Naive thymus-derived CD4-positive, alpha-beta T cell (primary cell): ENCODE data around the gene AOPEP. TPM values are rescaled to one million over a fixed set of nuclear protein-coding genes. Genes with fewer than 3 reads are reported as not detected.
"Not testable (repeated sequence)": the region's sequence is repeated elsewhere in the genome, so short reads cannot be mapped to it uniquely, and the experiment has no call there.

Source experiments
- ATAC-seq: fragments of 150-1000 bp; cut with Tn5 transposase; 2 replicates; pipeline ENCODE4 v1.10.0; 2021; ENCODE audit warnings: mild to moderate bottlenecking, moderate library complexity
- CTCF ChIA-PET: fragments of 350-600 bp; sonication (Branson Sonifier 250); formaldehyde crosslinking; loops from one replicate; lab custom pipeline; 2021; ENCODE audit warnings: antibody characterized with exemption; lab: Charles Lee
- POLR2A ChIA-PET: fragments of 350-600 bp; sonication (Branson Sonifier 250); formaldehyde crosslinking; loops from one replicate; lab custom pipeline; 2021; ENCODE audit warnings: antibody characterized with exemption, inconsistent platforms; lab: Charles Lee
- DNase-seq, 9 donors: peaks; one replicate each; pipeline versions ENCODE4 v3.0.0 to v3.0.0-alpha.2; 2020 to 2022; ENCODE audit warnings: mixed read lengths in 1 of 9
- H3K27ac ChIP-seq: one replicate; pipeline ENCODE4 v1.7.0; 2013; ENCODE audit warnings: mild to moderate bottlenecking, low read depth, low read length, moderate library complexity
- H3K27me3 ChIP-seq, 2 donors: one replicate each; pipeline ENCODE4 v1.7.0; 2013; ENCODE audit warnings: low read length in 2 of 2, mild to moderate bottlenecking in 2 of 2, moderate library complexity in 2 of 2; ENCODE audit not compliant: control insufficient read depth in 2 of 2, insufficient read depth in 2 of 2
- H3K36me3 ChIP-seq, 3 experiments: 1 replicate in 2 of 3; 2 replicates in 1 of 3; pipeline ENCODE4 v1.7.0; 2013; ENCODE audit warnings: low read length in 3 of 3, mild to moderate bottlenecking in 3 of 3, moderate library complexity in 1 of 3; ENCODE audit not compliant: insufficient read depth in 3 of 3, control insufficient read depth in 2 of 3
- H3K4me1 ChIP-seq, 2 donors: one replicate each; pipeline ENCODE4 v1.7.0; 2013; ENCODE audit warnings: low read length in 2 of 2, mild to moderate bottlenecking in 2 of 2, moderate library complexity in 1 of 2; ENCODE audit not compliant: control insufficient read depth in 2 of 2, insufficient read depth in 2 of 2
- H3K4me3 ChIP-seq: 2 replicates; pipeline ENCODE4 v1.7.0; 2013; ENCODE audit warnings: mild to moderate bottlenecking, low read length
- H3K9me3 ChIP-seq, 3 experiments: 1 replicate in 2 of 3; 2 replicates in 1 of 3; pipeline ENCODE4 v1.7.0; 2013; ENCODE audit warnings: low read length in 3 of 3; ENCODE audit not compliant: control insufficient read depth in 2 of 3
- H3K27ac Mint-ChIP-seq, 9 donors: one replicate each; pipeline ENCODE4 v1.8.0; 2020 to 2022; ENCODE audit warnings: mixed read lengths in 9 of 9, mild to moderate bottlenecking in 8 of 9, moderate library complexity in 5 of 9, inconsistent platforms in 2 of 9
- H3K27me3 Mint-ChIP-seq, 5 donors: one replicate each; pipeline ENCODE4 v1.8.0; 2021 to 2022; ENCODE audit warnings: mixed read lengths in 5 of 5, mild to moderate bottlenecking in 1 of 5
- H3K36me3 Mint-ChIP-seq, 5 donors: one replicate each; pipeline ENCODE4 v1.8.0; 2020 to 2022; ENCODE audit warnings: mixed read lengths in 5 of 5, mild to moderate bottlenecking in 3 of 5, inconsistent platforms in 1 of 5
- H3K4me1 Mint-ChIP-seq, 7 donors: one replicate each; pipeline ENCODE4 v1.8.0; 2020 to 2022; ENCODE audit warnings: mixed read lengths in 7 of 7, mild to moderate bottlenecking in 3 of 7, inconsistent platforms in 1 of 7
- H3K4me3 Mint-ChIP-seq, 10 donors: one replicate each; pipeline ENCODE4 v1.8.0; 2020 to 2022; ENCODE audit warnings: mild to moderate bottlenecking in 10 of 10, mixed read lengths in 10 of 10, moderate library complexity in 6 of 10, inconsistent platforms in 2 of 10
- H3K9me3 Mint-ChIP-seq, 11 donors: one replicate each; pipeline ENCODE4 v1.8.0; 2020 to 2022; ENCODE audit warnings: mixed read lengths in 11 of 11, mild to moderate bottlenecking in 4 of 11, inconsistent platforms in 1 of 11, moderate library complexity in 1 of 11
- intact Hi-C, 2 donors: fragments of 100-400 bp; cut with micrococcal nuclease; formaldehyde crosslinking; loops; one replicate each; pipeline ENCODE4 v1.15.1; 2023
- polyA plus RNA-seq, 2 donors: library from polyadenylated mRNA; unstranded; fragments of 300-500 nt; fragmentation: Illumina TruSeq; gene quantifications; one replicate each; pipeline ENCODE4 v1.2.3, GENCODE V29; 2021
- total RNA-seq, 6 experiments: library from RNA in 5 of 6; stranded (reverse) in 5 of 6; gene quantifications; 1 replicate in 5 of 6; 2 replicates in 1 of 6; pipeline ENCODE4 v1.2.3 and lab custom pipeline; 2021 to 2026

AOPEP gene
- total and polyA plus RNA-seq, 7 experiments from 2014 or later, result 5.7 to 19.0 (median 13.6) TPM

GRCh38 chr9:94934816-94935328, 208.4 kb downstream of the AOPEP start:
- Histone ChIP-seq H3K36me3 (no peaks in the 10 kb centered on the region), H3K4me3 (no peak overlapping the region), H3K27ac (no peak overlapping the region), H3K9me3 (no peaks in the 10 kb centered on the region), H3K4me1 (no peaks in the 10 kb centered on the region), H3K27me3 (no peaks in the 10 kb centered on the region)
- no peaks in the 10 kb centered on the region for H3K27me3 Mint-ChIP-seq
- ATAC-seq (no peak), DNase-seq (no peak)
- CTCF ChIA-PET, result no interaction called here
- peak overlapping the region in 2 of 9 donors; percentile 27 to 41 for H3K27ac Mint-ChIP-seq
- H3K4me1 Mint-ChIP-seq, result peaks cover 0 to 7% (median 0%) of the 10 kb centered on the region in 7 donors
- peaks cover 6 to 44% (median 14%) of the 10 kb centered on the region in 5 donors for H3K36me3 Mint-ChIP-seq
- H3K4me3 Mint-ChIP-seq, result no peak overlapping the region
- POLR2A ChIA-PET, result no interaction called here
- no peaks in the 10 kb centered on the region for H3K9me3 Mint-ChIP-seq
- intact Hi-C loops, result no loop called here

- peaks cover 0 to 7% (median 0%) of the 10 kb centered on the region in 7 donors for H3K4me1 Mint-ChIP-seq
- H3K36me3 Mint-ChIP-seq, result peaks cover 6 to 39% (median 14%) of the 10 kb centered on the region in 5 donors
- H3K9me3 ChIP-seq, result no peaks in the 10 kb centered on the region
- ChIA-PET CTCF (no interaction called here), POLR2A (no interaction called here)
- DNase-seq (no peak), ATAC-seq (no peak)
- H3K4me3 Mint-ChIP-seq, result no peak overlapping the region
- H3K27ac ChIP-seq, result no peak overlapping the region
- no peaks in the 10 kb centered on the region for H3K4me1 ChIP-seq
- H3K36me3 ChIP-seq, result no peaks in the 10 kb centered on the region
- H3K27me3 ChIP-seq, result no peaks in the 10 kb centered on the region
- intact Hi-C loops, result no loop called here
- H3K27ac Mint-ChIP-seq, result no peak overlapping the region
- no peak overlapping the region for H3K4me3 ChIP-seq
- no peaks in the 10 kb centered on the region for H3K9me3 Mint-ChIP-seq
- H3K27me3 Mint-ChIP-seq, result no peaks in the 10 kb centered on the region
These were observed 208.9 kb downstream of the AOPEP start for GRCh38 chr9:94935396-94935795.

- Mint-ChIP-seq H3K36me3 (peaks cover 6 to 37% (median 14%) of the 10 kb centered on the region in 5 donors), H3K27me3 (no peaks in the 10 kb centered on the region), H3K9me3 (no peaks in the 10 kb centered on the region), H3K27ac (no peak overlapping the region), H3K4me3 (no peak overlapping the region), H3K4me1 (peaks cover 0 to 7% (median 0%) of the 10 kb centered on the region in 7 donors)
- ChIA-PET POLR2A (interaction anchor here (0.6 kb wide), 1 partner anchor 24 kb away, joined by 3 read pairs; no protein-coding TSS in a partner anchor), CTCF (no interaction called here)
- Histone ChIP-seq H3K4me3 (no peak overlapping the region), H3K9me3 (no peaks in the 10 kb centered on the region), H3K27me3 (no peaks in the 10 kb centered on the region), H3K36me3 (no peaks in the 10 kb centered on the region), H3K27ac (no peak overlapping the region), H3K4me1 (no peaks in the 10 kb centered on the region)
- no peak for ATAC-seq
- DNase-seq, result no peak
- intact Hi-C loops, result no loop called here
These were observed 209.9 kb downstream of the AOPEP start for GRCh38 chr9:94936419-94936818.

- no peaks in the 10 kb centered on the region for H3K4me1 ChIP-seq
- no peak overlapping the region for H3K27ac Mint-ChIP-seq
- no peak overlapping the region for H3K4me3 Mint-ChIP-seq
- H3K27me3 Mint-ChIP-seq, result no peaks in the 10 kb centered on the region
- H3K4me3 ChIP-seq, result no peak overlapping the region
- no peaks in the 10 kb centered on the region for H3K9me3 Mint-ChIP-seq
- H3K27me3 ChIP-seq, result no peaks in the 10 kb centered on the region
- intact Hi-C loops, result no loop called here
- H3K36me3 Mint-ChIP-seq, result peaks cover 6 to 34% (median 14%) of the 10 kb centered on the region in 5 donors
- H3K36me3 ChIP-seq, result no peaks in the 10 kb centered on the region
- no peak overlapping the region for H3K27ac ChIP-seq
- ChIA-PET CTCF (no interaction called here), POLR2A (interaction anchor here (0.6 kb wide), 1 partner anchor 25 kb away, joined by 3 read pairs; no protein-coding TSS in a partner anchor)
- no peak for ATAC-seq
- H3K9me3 ChIP-seq, result no peaks in the 10 kb centered on the region
- peaks cover 0 to 7% (median 0%) of the 10 kb centered on the region in 7 donors for H3K4me1 Mint-ChIP-seq
- DNase-seq, result no peak
These were observed 210.9 kb downstream of the AOPEP start for GRCh38 chr9:94937214-94937903.

GRCh38 chr9:94938384-94938783, 211.9 kb downstream of the AOPEP start:
- no peak for DNase-seq
- no peaks in the 10 kb centered on the region for H3K4me1 ChIP-seq
- Mint-ChIP-seq H3K4me3 (no peak overlapping the region), H3K9me3 (no peaks in the 10 kb centered on the region), H3K4me1 (peaks cover 0 to 7% (median 0%) of the 10 kb centered on the region in 7 donors), H3K36me3 (peaks cover 6 to 30% (median 14%) of the 10 kb centered on the region in 5 donors), H3K27ac (no peak overlapping the region), H3K27me3 (no peaks in the 10 kb centered on the region)
- H3K27me3 ChIP-seq, result no peaks in the 10 kb centered on the region
- no peak overlapping the region for H3K27ac ChIP-seq
- no peaks in the 10 kb centered on the region for H3K9me3 ChIP-seq
- ATAC-seq, result no peak
- POLR2A ChIA-PET, result no interaction called here
- no peaks in the 10 kb centered on the region for H3K36me3 ChIP-seq
- intact Hi-C loops, result no loop called here
- H3K4me3 ChIP-seq, result no peak overlapping the region
- CTCF ChIA-PET, result no interaction called here

- H3K36me3 Mint-ChIP-seq, result peaks cover 0 to 24% (median 7%) of the 10 kb centered on the region in 5 donors
- H3K27me3 ChIP-seq, ATAC-seq, H3K9me3 ChIP-seq, H3K36me3 ChIP-seq, H3K4me3 Mint-ChIP-seq, H3K4me3 ChIP-seq, intact Hi-C loops, H3K27ac ChIP-seq, H3K4me1 Mint-ChIP-seq, H3K27ac Mint-ChIP-seq, CTCF ChIA-PET, H3K9me3 Mint-ChIP-seq, POLR2A ChIA-PET, H3K27me3 Mint-ChIP-seq, DNase-seq, H3K4me1 ChIP-seq: not testable (repeated sequence)
These were observed 213.8 kb downstream of the AOPEP start for GRCh38 chr9:94940296-94940695.
